WERI-Rb-1 (cell line): ENCODE data around the gene C20orf173.

Source experiments
- DNase-seq: peaks from one replicate; pipeline ENCODE4 v3.0.0-alpha.2; 2020
- H3K27ac ChIP-seq: fragments of 250-450 bp; sonication (Bioruptor Pico); 2 replicates; pipeline ENCODE4 v1.5.1; 2020; ENCODE audit warnings: mild to moderate bottlenecking, moderate library complexity
- H3K27me3 ChIP-seq: fragments of 250-450 bp; sonication (Bioruptor Pico); 2 replicates; pipeline ENCODE4 v1.5.1; 2021; ENCODE audit warnings: mild to moderate bottlenecking, low read depth, moderate library complexity; ENCODE audit not compliant: insufficient read depth, severe bottlenecking
- H3K36me3 ChIP-seq: fragments of 250-450 bp; sonication (Bioruptor Pico); 2 replicates; pipeline ENCODE4 v1.5.1; 2020; ENCODE audit warnings: mild to moderate bottlenecking, moderate library complexity
- H3K4me3 ChIP-seq: 2 replicates; pipeline ENCODE4 v1.5.1; 2011; ENCODE audit warnings: low read depth, mild to moderate bottlenecking, control low read depth, low read length
- H3K9me3 ChIP-seq: fragments of 250-450 bp; sonication (Bioruptor Pico); 2 replicates; pipeline ENCODE4 v1.5.1; 2021; ENCODE audit warnings: mild to moderate bottlenecking, moderate library complexity; ENCODE audit not compliant: severe bottlenecking
- CTCF ChIP-seq: IDR thresholded peaks from 2 replicates; pipeline ENCODE4 v1.5.1; 2011; ENCODE audit warnings: low read depth, mild to moderate bottlenecking, control low read depth, inconsistent platforms, low read length

The C20orf173 gene

GRCh38 chr20:35561268-35561667 lies 31.8 kb upstream of the C20orf173 start:
- no peak overlapping the region for H3K4me3 ChIP-seq
- no peaks in the 10 kb centered on the region for H3K27me3 ChIP-seq
- peak; percentile 82 for TF ChIP-seq CTCF
- H3K9me3 ChIP-seq = no peaks in the 10 kb centered on the region
- H3K36me3 ChIP-seq = peaks cover 9% of the 10 kb centered on the region
- DNase-seq = peak; percentile 69
- no peak overlapping the region for H3K27ac ChIP-seq

- Histone ChIP-seq H3K4me3 (no peak overlapping the region), H3K9me3 (no peaks in the 10 kb centered on the region), H3K27me3 (no peaks in the 10 kb centered on the region), H3K27ac (no peak overlapping the region), H3K36me3 (peaks cover 9% of the 10 kb centered on the region)
- no peak for DNase-seq
- TF ChIP-seq CTCF = no peak
Observed at GRCh38 chr20:35560541-35560940, 31.1 kb upstream of the C20orf173 start.

- TF ChIP-seq CTCF = no peak
- no peaks in the 10 kb centered on the region for H3K27me3 ChIP-seq
- H3K27ac ChIP-seq = no peak overlapping the region
- H3K9me3 ChIP-seq = no peaks in the 10 kb centered on the region
- DNase-seq = no peak
- H3K36me3 ChIP-seq = peaks cover 9% of the 10 kb centered on the region
- H3K4me3 ChIP-seq = no peak overlapping the region
Observed at GRCh38 chr20:35560105-35560511, 30.7 kb upstream of the C20orf173 start.

- DNase-seq = no peak
- Histone ChIP-seq H3K27ac (no peak overlapping the region), H3K36me3 (peaks cover 16% of the 10 kb centered on the region), H3K9me3 (no peaks in the 10 kb centered on the region), H3K27me3 (no peaks in the 10 kb centered on the region), H3K4me3 (no peak overlapping the region)
- no peak for TF ChIP-seq CTCF
Observed at GRCh38 chr20:35559042-35559693, 29.7 kb upstream of the C20orf173 start.

- peaks cover 17% of the 10 kb centered on the region for H3K36me3 ChIP-seq
- no peak for TF ChIP-seq CTCF
- DNase-seq = no peak
Observed at GRCh38 chr20:35558451-35558850, 29.0 kb upstream of the C20orf173 start.

GRCh38 chr20:35556871-35557270 lies 27.4 kb upstream of the C20orf173 start:
- H3K27me3 ChIP-seq = no peaks in the 10 kb centered on the region
- no peaks in the 10 kb centered on the region for H3K9me3 ChIP-seq
- no peak for DNase-seq
- no peak overlapping the region for H3K27ac ChIP-seq
- no peak for TF ChIP-seq CTCF
- H3K4me3 ChIP-seq = no peak overlapping the region
- peaks cover 25% of the 10 kb centered on the region for H3K36me3 ChIP-seq

More at GRCh38 chr20:35558451-35558850, 29.0 kb upstream of the C20orf173 start:
- no peak overlapping the region for H3K4me3 ChIP-seq
- H3K27me3 ChIP-seq = no peaks in the 10 kb centered on the region
- no peaks in the 10 kb centered on the region for H3K9me3 ChIP-seq
- H3K27ac ChIP-seq = no peak overlapping the region
